DND-41 (cell line): ENCODE results near the gene RNLS.
A peak's percentile ranks its signal among the peaks of the same experiment; 100 is the strongest.

Experiments used
- ATAC-seq: fragments of 200-7000 bp; cut with Tn5 transposase; 3 replicates; pipeline ENCODE4 v1.9.1; 2021; ENCODE audit warnings: low read depth; ENCODE audit not compliant: insufficient read depth
- DNase-seq: peaks from one replicate; pipeline ENCODE4 v3.0.0-alpha.2; 2020
- H2AFZ ChIP-seq: 2 replicates; pipeline ENCODE4 v1.6.0; 2012; ENCODE audit warnings: low read depth, low read length
- H3K27ac ChIP-seq: 2 replicates; pipeline ENCODE4 v1.5.1; 2012; ENCODE audit warnings: low read length, inconsistent platforms
- H3K27me3 ChIP-seq: fragments of 200-600 bp; sonication (generic); 2 replicates; pipeline ENCODE4 v1.6.0; 2012; ENCODE audit warnings: low read length, mild to moderate bottlenecking, inconsistent platforms; ENCODE audit not compliant: insufficient read depth, poor library complexity
- H3K36me3 ChIP-seq: 2 replicates; pipeline ENCODE4 v1.5.1; 2012; ENCODE audit warnings: low read length, inconsistent platforms; ENCODE audit not compliant: insufficient read depth
- H3K4me1 ChIP-seq: 2 replicates; pipeline ENCODE4 v1.5.1; 2012; ENCODE audit warnings: mild to moderate bottlenecking, low read length; ENCODE audit not compliant: insufficient read depth
- H3K4me2 ChIP-seq: 2 replicates; pipeline ENCODE4 v1.6.0; 2012; ENCODE audit warnings: mild to moderate bottlenecking, moderate library complexity, low read length, inconsistent platforms; ENCODE audit not compliant: insufficient read depth
- H3K4me3 ChIP-seq, 2 experiments: fragments of 200-600 bp in 1 of 2; shearing (Covaris generic) in 1 of 2; 2 replicates each; pipeline ENCODE4 v1.5.1; 2012 to 2016; ENCODE audit warnings: inconsistent platforms in 2 of 2, low read length in 2 of 2, mild to moderate bottlenecking in 2 of 2, low read depth in 1 of 2, moderate library complexity in 1 of 2
- H3K79me2 ChIP-seq: 2 replicates; pipeline ENCODE4 v1.6.0; 2012; ENCODE audit warnings: low read length, inconsistent platforms; ENCODE audit not compliant: insufficient read depth
- H3K9ac ChIP-seq: 2 replicates; pipeline ENCODE4 v1.6.0; 2012; ENCODE audit warnings: low read depth, mild to moderate bottlenecking, inconsistent platforms, low read length, moderate library complexity
- H3K9me3 ChIP-seq: 2 replicates; pipeline ENCODE4 v1.5.1; 2012; ENCODE audit warnings: low read length, moderate library complexity, mild to moderate bottlenecking, inconsistent platforms; ENCODE audit not compliant: insufficient read depth, severe bottlenecking
- H4K20me1 ChIP-seq: 2 replicates; pipeline ENCODE4 v1.6.0; 2012; ENCODE audit warnings: low read length; ENCODE audit not compliant: insufficient read depth
- EZH2 ChIP-seq: IDR thresholded peaks from 3 replicates; pipeline ENCODE4 v1.6.1; 2012; ENCODE audit warnings: borderline replicate concordance, low read depth, mild to moderate bottlenecking, moderate library complexity, low read length, inconsistent platforms; ENCODE audit not compliant: severe bottlenecking
- TF ChIP-seq, protein P1 (sequence below): IDR thresholded peaks from 2 replicates; pipeline ENCODE4 v1.5.1; 2012; ENCODE audit warnings: borderline replicate concordance, low read length, moderate library complexity, mild to moderate bottlenecking; ENCODE audit not compliant: poor library complexity, severe bottlenecking; ENCODE audit errors: extremely low read depth

The RNLS gene

GRCh38 chr10:88392222-88392621 lies 190.9 kb downstream of the RNLS start:
- H2AFZ ChIP-seq = peak overlapping the region; percentile 70
- peak overlapping the region in 1 of 2 experiments; percentile 10; a peak in 1 of 4 replicates for H3K4me3 ChIP-seq
- no peak for TF ChIP-seq EZH2
- TF ChIP-seq, protein P1, sequence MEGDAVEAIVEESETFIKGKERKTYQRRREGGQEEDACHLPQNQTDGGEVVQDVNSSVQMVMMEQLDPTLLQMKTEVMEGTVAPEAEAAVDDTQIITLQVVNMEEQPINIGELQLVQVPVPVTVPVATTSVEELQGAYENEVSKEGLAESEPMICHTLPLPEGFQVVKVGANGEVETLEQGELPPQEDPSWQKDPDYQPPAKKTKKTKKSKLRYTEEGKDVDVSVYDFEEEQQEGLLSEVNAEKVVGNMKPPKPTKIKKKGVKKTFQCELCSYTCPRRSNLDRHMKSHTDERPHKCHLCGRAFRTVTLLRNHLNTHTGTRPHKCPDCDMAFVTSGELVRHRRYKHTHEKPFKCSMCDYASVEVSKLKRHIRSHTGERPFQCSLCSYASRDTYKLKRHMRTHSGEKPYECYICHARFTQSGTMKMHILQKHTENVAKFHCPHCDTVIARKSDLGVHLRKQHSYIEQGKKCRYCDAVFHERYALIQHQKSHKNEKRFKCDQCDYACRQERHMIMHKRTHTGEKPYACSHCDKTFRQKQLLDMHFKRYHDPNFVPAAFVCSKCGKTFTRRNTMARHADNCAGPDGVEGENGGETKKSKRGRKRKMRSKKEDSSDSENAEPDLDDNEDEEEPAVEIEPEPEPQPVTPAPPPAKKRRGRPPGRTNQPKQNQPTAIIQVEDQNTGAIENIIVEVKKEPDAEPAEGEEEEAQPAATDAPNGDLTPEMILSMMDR = no peak
- H3K4me2 ChIP-seq = peak overlapping the region; percentile 47
- H3K9me3 ChIP-seq = peaks cover 19% of the 10 kb centered on the region
- peaks cover 56% of the 10 kb centered on the region for H3K4me1 ChIP-seq
- H3K36me3 ChIP-seq = no peaks in the 10 kb centered on the region
- peak; percentile 87 for ATAC-seq
- peak overlapping the region; percentile 42 for H3K9ac ChIP-seq
- peak overlapping the region; percentile 99 for H3K27ac ChIP-seq
- peak; percentile 67 for DNase-seq
- no peaks in the 10 kb centered on the region for H3K27me3 ChIP-seq
- H4K20me1 ChIP-seq = no peaks in the 10 kb centered on the region
- 0 out of 2 replicates have a peak, but pooled peaks cover 8% of the 10 kb centered on the region for H3K79me2 ChIP-seq

GRCh38 chr10:88390041-88390440 lies 193.1 kb downstream of the RNLS start:
- no peak for DNase-seq
- TF ChIP-seq, protein P1 = no peak
- no peak for TF ChIP-seq EZH2
- Histone ChIP-seq H3K9ac (peak overlapping the region; percentile 66), H3K4me1 (peaks cover 77% of the 10 kb centered on the region), H3K79me2 (0 out of 2 replicates have a peak, but pooled peaks cover 8% of the 10 kb centered on the region), H4K20me1 (no peaks in the 10 kb centered on the region), H3K4me2 (peak overlapping the region; percentile 1), H2AFZ (peak overlapping the region; percentile 65), H3K4me3 (no peak overlapping the region), H3K9me3 (no peaks in the 10 kb centered on the region), H3K27ac (peak overlapping the region; percentile 99), H3K27me3 (no peaks in the 10 kb centered on the region), H3K36me3 (no peaks in the 10 kb centered on the region)
- ATAC-seq = no peak

DNA sequence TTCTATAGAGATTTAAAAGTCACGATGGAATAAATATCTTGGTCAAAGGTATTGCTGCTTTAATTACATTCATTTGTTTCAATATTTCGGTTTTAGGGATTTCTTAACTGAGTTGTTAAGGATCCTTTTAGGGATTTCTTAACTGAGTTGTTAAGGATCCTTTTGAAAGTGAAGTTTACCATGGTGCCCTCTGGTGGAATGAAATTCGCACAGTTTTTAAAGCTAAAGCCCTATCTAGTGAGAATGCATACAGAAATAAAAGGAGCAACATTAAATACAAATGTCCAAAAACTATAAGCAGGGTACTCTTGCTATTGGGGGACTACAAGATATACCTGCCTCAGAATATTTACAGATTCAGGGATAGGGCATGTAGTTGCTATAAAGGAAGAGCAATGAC lies 193.7 kb downstream of the RNLS start:
- Histone ChIP-seq H3K4me2 (peak overlapping the region; percentile 17), H3K9ac (peak overlapping the region; percentile 66), H2AFZ (peak overlapping the region; percentile 65), H3K79me2 (0 out of 2 replicates have a peak, but pooled peaks cover 8% of the 10 kb centered on the region), H4K20me1 (no peaks in the 10 kb centered on the region), H3K4me1 (peaks cover 83% of the 10 kb centered on the region), H3K27ac (peak overlapping the region; percentile 99), H3K27me3 (no peaks in the 10 kb centered on the region), H3K9me3 (no peaks in the 10 kb centered on the region), H3K36me3 (no peaks in the 10 kb centered on the region), H3K4me3 (no peak overlapping the region)
- TF ChIP-seq EZH2 = no peak
- TF ChIP-seq, protein P1 = peak; percentile 88
- no peak for ATAC-seq
- peak; percentile 72 for DNase-seq

- Histone ChIP-seq H3K4me3 (no peak overlapping the region; a peak in 1 of 4 replicates), H2AFZ (peak overlapping the region; percentile 22), H4K20me1 (no peaks in the 10 kb centered on the region), H3K9me3 (peaks cover 4% of the 10 kb centered on the region), H3K27me3 (no peaks in the 10 kb centered on the region), H3K4me1 (peaks cover 94% of the 10 kb centered on the region), H3K4me2 (peak overlapping the region; percentile 63), H3K27ac (peak overlapping the region; percentile 99), H3K79me2 (0 out of 2 replicates have a peak, but pooled peaks cover 8% of the 10 kb centered on the region), H3K9ac (peak overlapping the region; percentile 66), H3K36me3 (no peaks in the 10 kb centered on the region)
- TF ChIP-seq, protein P1 = no peak
- TF ChIP-seq EZH2 = no peak
- DNase-seq (no peak), ATAC-seq (no peak)
Observed at GRCh38 chr10:88388324-88388723, 194.8 kb downstream of the RNLS start.
